Erythroblast (primary cell): ENCODE data around the gene NFYC.
A peak's percentile ranks its signal among the peaks of the same experiment; 100 is the strongest.

Source experiments
- DNase-seq, 2 experiments: peaks; one replicate each; lab custom pipeline; 2025; lab: John Stamatoyannopoulos, UW
- GATA1 ChIP-seq: IDR thresholded peaks from 2 replicates; pipeline ENCODE4 v1.6.1; 2011; ENCODE audit warnings: low read depth, mild to moderate bottlenecking, control low read depth, low read length, moderate library complexity
- POLR2A ChIP-seq: IDR thresholded peaks from 2 replicates; pipeline ENCODE4 v1.6.1; 2011; ENCODE audit warnings: mild to moderate bottlenecking, low read length

Gene NFYC

GRCh38 chr1:40703316-40703715 lies 11.8 kb downstream of the NFYC start:
- DNase-seq: no peak
- no peak for TF ChIP-seq GATA1
- TF ChIP-seq POLR2A: no peak

GRCh38 chr1:40704817-40705733 lies 13.6 kb downstream of the NFYC start:
- DNase-seq: no peak

GRCh38 chr1:40706626-40707025 lies 15.1 kb downstream of the NFYC start:
- DNase-seq: no peak
- TF ChIP-seq POLR2A: no peak
- TF ChIP-seq GATA1: no peak

More at GRCh38 chr1:40704817-40705733, 13.6 kb downstream of the NFYC start:
- TF ChIP-seq GATA1: no peak

GRCh38 chr1:40708750-40709099 lies 17.2 kb downstream of the NFYC start:
- DNase-seq: peak in 1 of 2 experiments; percentile 89
- TF ChIP-seq POLR2A: no peak
- no peak for TF ChIP-seq GATA1

GRCh38 chr1:40709100-40709801 lies 17.7 kb downstream of the NFYC start:
- no peak for TF ChIP-seq GATA1
- TF ChIP-seq POLR2A: peak; percentile 63
- DNase-seq: peak; percentile 93 to 95

GRCh38 chr1:40709802-40710278 lies 18.3 kb downstream of the NFYC start:
- DNase-seq: no peak
- no peak for TF ChIP-seq POLR2A
- no peak for TF ChIP-seq GATA1

- TF ChIP-seq GATA1 (no peak), POLR2A (no peak)
- no peak for DNase-seq
These were observed 19.2 kb downstream of the NFYC start for GRCh38 chr1:40710581-40711315.

GRCh38 chr1:40711465-40712404 lies 20.2 kb downstream of the NFYC start:
- no peak for TF ChIP-seq GATA1
- no peak for TF ChIP-seq POLR2A
- DNase-seq: peak; percentile 42 to 56

- no peak for TF ChIP-seq POLR2A
- TF ChIP-seq GATA1: no peak
- DNase-seq: no peak
These were observed 21.0 kb downstream of the NFYC start for GRCh38 chr1:40712405-40712944.

- TF ChIP-seq GATA1: no peak
- TF ChIP-seq POLR2A: no peak
These were observed 21.5 kb downstream of the NFYC start for GRCh38 chr1:40712997-40713396.

GRCh38 chr1:40715491-40716059 lies 24.1 kb downstream of the NFYC start:
- TF ChIP-seq POLR2A (no peak), GATA1 (no peak)
- no peak for DNase-seq

More at GRCh38 chr1:40712997-40713396, 21.5 kb downstream of the NFYC start:
- no peak for DNase-seq

- TF ChIP-seq POLR2A: no peak
- no peak for TF ChIP-seq GATA1
- DNase-seq: no peak
These were observed 25.6 kb downstream of the NFYC start for GRCh38 chr1:40717065-40717464.

- TF ChIP-seq GATA1 (no peak), POLR2A (no peak)
- DNase-seq: no peak
These were observed 26.5 kb downstream of the NFYC start for GRCh38 chr1:40717955-40718354.

- TF ChIP-seq GATA1 (no peak), POLR2A (no peak)
- DNase-seq: no peak
These were observed 29.0 kb downstream of the NFYC start for GRCh38 chr1:40720493-40720892.
